HG02759 (cell line): ENCODE results near the gene DHH.

Source experiments
- ATAC-seq: cut with Tn5 transposase; IDR thresholded peaks from one replicate; pipeline ENCODE4 v1.9.1; 2021; ENCODE audit warnings: mild to moderate bottlenecking, moderate library complexity; ENCODE audit not compliant: unreplicated experiment

Gene DHH

DNA sequence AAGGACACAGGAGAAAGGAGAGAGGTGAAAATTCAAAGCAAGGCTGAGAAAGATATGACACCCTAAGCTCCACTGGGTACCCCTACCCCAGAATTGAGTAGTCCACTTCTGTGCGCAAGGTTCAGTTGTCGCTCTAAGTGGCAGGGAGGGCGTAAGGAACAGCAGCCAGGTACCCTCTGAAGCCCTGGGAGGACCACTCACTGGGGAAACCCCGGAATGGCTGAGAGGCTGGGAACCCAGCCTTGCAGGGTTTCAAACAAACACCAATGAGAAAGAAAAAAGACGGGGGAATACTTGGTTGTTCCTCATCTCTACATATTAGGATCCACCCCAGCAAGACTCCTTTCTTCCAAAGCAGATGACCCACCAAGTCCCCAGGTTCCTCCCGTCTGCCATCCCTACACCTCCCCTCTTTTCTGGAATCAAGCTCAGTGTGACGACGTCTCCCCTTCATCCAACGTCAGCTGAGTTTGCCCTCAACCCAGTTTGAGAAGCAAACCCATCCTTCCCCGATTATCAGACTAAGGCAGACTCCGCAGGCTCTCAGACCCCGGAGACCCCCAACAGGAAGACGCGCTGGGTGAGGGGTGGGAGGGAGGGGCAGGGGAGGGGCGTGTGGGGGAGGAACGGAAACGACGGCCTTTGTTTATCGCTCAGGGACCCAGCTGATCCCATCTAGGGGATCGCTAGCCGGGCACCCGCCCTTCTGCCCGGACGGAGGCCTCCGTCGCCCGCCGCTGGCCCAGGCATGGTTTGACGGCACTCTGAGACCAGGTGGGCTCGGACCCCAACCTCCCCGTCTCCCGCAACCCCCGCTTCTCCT lies 15.3 kb upstream of the DHH start:
- no peak for ATAC-seq

DNA sequence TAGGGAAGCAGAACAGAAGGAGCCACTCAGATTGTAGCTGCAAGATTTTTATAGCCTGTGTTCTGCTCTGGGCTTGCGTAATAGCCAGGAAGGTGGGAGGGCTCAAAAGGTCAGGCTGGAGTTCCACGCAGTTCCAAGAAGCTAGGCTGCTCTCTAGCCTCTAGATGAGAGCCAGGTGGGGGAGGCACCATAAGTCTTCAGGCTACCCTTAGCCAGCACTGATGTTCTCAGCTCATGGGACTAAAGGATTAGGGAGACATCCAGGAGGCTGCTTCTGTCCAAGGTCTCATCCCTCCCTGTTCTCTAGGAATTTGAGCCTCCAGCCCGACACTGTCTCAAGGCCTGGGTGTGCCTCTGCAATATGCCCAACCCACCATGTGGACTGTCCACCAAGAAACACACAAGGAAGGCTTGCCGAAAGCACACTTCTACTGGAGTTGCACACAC lies 14.4 kb upstream of the DHH start:
- ATAC-seq, result no peak

DNA sequence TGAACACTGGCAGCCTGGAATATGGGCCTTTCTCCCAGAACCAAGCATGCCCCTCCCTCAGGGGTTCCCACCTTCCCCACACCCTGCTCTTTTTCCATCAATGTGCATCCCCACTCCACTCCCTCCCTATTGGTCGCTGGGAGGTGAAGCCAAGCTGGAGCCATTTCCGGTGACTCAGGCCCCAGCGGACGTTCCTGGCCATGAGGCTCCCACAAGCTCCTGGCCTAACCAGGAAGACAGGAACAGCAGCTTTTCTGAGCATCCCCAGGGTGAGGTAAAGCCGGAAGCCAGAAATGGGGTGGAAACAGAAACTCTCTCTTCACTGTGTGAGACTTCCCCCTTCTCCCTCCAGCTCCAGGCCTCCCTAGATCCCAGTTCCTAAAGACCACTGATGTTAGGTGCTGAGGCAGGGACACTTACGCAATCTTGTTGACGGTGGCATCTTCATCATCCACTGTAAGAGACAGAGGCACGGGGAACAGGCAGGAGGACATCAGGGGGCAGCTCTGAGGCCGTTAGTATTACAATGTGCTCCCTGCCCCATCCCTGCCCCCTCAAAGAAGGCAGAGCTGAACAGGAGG lies 11.0 kb upstream of the DHH start:
- ATAC-seq, result no peak

DNA sequence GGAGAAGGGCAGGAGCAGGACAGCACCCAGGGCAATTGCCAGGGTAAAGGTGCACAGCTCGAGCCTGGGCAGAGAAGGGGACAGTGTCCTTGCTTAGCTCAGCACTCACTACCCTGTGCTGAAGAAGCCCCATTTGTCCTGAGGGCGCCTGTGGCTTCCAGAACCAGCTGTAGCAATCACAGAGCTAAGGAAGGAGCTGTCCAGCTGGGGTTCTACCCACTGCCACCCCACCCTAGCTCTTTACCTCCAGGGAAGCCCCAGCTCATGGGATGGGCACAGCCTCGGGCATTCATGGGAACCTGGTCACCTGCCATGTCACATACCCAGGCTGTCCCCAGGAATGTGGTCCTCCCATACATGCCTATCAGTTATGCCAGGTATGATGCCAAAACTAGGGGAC lies 10.2 kb upstream of the DHH start:
- no peak for ATAC-seq

DNA sequence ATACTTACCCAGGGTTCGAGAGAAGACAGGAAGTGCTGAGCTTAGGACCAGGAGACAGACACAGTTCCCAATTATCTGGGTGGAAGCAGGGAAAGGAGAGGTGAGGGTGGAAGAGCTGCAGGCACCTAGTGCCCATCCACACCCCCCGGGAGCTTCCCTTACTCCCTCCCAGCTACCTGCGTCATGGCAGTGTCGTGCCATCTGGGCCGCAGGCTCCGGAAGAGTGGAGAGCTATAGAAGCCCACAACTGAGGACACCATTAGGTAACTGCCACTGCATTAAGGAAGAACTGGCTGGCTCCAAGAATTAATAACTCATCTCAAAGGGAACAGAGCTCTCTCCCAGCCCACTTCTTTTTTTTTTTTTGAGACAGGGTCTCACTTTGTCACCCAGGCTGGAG lies 5.8 kb upstream of the DHH start:
- ATAC-seq, result no peak

DNA sequence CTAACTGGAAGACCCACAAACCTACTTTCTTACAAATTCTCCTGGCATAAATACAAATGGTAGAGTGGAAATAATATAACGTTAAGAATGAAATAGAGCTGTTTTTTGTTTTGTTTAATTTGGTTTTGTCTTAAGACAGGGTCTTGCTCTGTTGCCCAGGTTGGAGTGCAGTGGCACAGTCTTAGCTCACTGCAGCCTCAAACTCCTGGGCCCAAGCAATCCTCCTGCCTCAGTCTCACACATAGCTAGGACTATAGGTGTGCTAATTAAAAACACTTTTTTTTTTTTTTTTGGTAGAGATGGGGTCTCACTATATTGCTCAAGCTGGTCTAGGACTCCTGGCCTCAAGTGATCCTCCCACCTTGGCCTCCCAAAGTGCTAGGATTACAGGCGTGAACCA lies 4.1 kb upstream of the DHH start:
- no peak for ATAC-seq

DNA sequence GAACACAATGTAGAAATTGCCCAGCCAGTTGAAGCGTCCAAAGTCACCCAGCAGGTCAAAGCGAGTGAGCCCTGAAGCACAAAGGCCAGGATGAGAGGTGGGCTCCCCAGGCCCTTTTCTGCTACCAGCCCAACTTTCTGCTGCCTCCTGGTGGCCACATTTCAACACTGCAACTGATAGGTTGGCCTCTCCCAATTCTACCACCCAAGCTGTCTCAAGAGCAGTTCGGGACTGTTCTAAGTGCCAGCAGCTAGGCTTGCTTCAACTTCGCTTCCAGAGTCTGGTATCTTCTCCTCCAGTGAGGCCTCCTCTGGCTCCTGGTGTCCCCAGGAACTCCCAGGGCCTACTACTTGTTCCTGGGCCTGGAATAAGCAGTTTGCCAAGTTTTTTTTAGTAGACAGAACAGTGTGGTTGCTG lies 3.4 kb upstream of the DHH start:
- ATAC-seq, result no peak

DNA sequence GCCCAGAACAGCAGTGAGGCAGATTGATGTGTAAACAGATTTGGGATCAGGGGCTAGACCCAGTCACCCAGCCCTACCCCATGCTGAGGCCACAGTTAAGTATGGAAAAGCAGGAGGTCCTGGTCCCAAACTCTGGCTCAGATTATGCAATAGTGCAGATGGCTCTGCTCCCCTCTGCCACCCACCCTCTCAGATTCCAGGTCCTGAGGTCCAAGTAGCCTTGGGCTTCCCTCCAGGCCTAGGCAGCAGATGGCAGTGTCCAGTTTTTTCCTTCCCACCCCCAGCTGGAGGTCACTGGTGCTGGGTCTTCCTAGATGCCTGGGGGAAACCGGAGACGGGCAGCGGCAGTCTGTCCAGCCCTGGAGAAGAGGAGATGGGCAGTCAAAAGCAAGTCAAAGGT lies 2.8 kb upstream of the DHH start:
- ATAC-seq, result no peak

DNA sequence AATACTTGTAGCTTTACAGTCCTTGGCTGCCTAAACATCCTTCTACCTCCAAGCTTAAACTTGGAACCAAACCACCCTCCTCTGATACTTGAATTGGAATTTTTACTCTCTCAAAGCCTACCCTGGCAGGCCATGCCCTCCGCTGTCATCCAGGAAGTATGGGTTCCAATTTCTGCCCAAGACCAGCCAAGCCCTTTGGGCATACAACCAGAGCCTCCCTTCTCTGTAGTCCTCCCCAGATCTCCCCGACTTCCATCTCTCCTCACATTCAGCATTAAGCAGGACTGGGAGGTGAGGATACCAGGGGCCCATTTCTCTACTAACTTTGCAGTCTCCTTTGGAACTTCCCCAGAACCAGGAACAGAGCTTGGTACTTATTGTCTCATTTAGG lies 369 bp upstream of the DHH start:
- ATAC-seq, result no peak

DNA sequence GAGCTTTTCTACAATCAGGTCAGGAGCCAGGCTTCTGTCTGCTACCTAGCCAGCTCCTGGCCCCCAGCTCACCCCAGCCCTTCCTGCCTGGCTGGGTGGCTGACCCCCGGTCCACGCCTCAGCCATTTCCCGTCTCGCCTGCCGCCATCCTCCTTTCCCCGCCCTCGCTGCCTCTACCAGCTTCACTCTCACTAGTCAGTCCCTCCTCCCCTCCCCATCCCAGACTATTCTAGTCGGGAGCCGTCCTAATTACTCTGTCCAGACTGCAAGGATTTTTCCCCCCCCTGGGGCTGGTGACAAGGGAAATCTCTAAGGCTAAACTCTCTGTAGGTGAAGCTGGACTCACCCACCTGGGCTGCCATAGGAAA lies 825 bp downstream of the DHH start:
- ATAC-seq, result no peak

DNA sequence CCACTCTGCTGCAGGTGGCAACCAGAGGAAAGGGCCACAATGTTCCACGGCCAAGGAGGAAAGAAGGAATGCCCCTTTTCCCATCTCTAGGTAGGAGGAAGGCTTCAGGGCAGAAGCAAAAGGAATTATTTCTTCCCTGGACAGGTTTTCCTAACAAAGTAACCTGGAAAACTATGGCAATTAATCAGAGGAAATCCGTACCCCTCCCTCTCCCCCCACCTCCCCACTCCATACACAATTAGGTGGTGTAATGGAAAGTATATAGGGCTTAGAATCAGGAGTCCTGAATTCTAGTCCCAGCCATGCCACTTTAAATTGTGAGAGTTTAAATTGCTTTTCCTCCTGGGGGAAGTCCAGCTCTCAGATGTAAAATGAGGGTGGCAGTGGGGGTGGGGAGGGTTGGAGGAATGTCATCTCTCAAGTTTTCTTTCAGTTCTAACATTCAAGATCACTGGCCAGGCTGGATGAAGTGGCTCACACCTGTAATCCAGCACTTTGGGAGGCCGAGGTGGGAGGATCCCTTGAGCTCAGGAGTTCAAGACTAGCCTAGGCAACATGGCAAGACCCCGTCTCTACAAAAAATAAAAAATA lies 1.7 kb downstream of the DHH start:
- ATAC-seq, result no peak

DNA sequence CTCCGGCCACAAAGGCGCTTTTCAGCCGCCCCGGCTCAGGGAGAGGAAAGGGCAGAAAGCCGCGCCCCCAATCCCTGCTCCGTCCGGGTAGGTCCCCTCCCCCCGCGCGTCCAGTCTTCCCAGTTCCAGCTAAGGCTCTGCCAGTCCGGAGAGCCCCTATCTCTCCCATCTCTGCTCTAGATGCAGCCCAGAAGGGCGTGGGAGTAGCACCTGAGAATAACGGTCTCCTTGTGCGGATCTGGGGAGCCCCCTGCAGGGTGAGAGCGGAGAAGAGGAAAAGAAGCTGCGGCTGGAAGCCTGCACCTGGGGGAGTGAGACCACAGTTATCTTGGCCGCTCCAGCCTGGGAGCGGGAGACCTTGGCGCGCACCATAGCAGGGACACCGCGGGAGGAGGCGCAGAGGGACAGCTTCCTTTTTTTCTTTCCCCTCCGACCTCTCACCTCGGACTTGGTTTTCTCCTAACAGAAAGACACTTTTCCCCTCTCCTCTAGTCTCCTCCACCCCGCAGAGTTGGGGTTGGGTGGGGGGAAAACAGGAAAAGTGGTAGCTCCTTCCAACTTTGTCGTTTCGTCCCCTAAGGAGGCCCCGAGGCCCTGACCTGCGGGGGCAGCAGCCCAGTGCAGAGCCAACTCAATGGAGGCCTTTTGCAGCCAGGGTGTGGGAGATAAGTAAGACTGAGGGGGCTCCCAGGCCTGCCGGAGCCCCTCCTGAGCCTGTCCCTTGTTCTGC lies 2.4 kb downstream of the DHH start:
- ATAC-seq, result no peak

DNA sequence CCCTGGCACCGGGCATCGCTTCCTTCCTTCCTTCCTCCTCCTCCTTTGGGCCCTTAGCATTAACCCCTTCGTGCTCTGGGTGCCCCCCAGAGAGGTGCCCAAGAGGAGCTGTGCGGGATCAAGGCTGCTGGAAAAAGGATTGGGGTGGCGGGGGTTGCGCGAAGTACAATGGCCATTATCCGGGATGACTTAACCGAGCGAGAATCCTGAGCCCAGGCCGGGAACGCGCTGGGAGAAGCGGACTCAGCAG lies 2.8 kb downstream of the DHH start:
- ATAC-seq, result no peak

DNA sequence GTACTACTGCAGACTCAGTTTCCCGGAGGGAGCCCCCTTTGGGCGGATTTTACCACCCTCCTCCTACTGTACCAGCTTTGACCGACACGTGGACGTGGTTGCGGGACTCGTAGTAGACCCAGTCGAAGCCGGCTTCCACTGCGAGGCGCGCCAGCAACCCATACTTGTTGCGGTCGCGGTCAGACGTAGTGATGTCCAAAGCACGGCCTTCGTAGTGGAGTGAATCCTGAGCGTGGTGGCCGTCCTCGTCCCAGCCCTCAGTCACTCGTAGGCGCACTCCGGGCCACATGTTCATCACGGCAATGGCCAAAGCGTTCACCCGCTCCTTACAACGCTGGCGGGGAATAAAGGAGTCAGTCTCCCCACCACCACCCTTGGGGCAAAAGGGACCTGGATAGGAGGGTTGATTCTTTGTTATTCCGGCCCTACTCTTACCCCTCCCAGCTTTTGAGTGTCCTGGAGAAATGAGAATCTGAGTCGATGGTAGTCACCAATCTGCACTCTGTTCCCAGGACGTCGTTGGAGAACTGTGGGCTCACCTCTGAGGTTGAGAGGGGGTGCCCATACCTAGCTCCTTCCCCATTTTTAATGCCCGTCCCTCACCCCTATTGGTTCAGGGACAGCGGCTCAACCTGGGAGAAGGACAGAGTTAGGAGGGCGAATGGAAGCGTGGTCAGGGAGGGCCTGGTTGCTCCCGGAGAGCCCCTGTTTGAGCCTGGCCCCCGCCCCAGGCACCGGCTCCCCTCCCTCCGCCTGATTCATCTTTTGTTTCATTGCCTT lies 3.4 kb downstream of the DHH start:
- ATAC-seq, result no peak

DNA sequence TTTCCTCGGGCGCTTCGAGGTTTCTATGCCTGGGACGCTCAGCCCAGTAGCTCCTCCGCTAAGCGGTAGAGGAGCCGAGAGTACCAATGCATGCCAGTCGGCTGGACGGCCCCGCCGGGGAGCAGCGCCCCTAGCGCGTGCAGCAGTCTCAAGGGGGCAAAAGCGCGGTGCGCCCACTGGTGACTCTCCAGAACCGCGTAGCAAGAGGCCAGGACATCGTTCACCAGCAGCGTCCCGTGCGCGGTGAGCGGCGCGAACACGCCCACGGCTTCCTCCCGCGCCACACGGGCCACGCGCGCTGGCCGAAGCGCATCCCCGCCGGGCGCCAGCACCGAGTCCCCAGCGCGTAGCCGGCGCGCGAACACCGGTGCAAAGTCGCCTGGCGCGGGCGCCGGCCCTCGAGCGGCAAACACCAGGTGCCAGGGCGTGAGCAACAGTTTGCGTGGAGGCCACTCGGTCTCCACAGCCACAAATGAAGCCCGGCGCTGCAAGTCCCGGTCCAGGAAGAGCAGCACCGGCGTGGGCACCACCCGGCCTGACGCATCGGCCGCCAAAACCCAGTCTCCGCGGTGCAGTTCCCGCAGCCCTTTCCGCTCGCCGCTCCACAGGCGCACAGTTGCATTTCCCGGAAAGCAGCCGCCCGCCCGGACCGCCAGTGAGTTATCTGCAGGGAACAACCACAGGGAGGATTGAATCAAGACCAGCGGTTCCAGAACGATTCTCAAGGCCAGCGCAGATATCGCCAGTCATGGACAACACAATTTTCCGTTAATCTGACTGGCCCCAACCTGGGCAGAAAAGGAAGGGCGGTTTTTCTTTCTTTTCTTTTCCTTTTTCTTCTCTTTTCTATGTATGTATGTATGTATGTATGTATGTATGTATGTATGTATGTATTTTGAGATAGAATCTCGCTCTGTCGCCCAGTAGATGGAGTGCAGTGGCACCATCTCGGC lies 4.5 kb downstream of the DHH start:
- ATAC-seq, result no peak

DNA sequence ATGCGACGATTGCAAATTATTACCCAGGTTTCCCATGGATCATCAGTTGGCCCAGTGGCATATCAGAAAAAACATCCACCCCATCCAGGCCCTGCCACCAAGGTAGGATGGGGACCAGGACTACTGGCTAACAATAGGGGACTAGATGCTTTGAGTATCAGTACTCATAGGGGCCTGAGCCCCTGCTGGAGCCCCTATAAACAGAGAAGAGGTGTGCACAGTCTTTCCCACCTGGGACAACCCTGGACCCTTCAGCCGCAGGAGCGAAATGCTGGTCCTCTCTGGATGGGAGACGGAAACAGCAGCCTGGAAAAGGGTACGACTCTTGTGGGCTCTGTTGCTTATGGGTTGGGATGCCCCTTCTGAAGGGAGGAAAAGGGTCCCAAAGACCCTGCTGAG lies 5.7 kb downstream of the DHH start:
- ATAC-seq, result no peak

DNA sequence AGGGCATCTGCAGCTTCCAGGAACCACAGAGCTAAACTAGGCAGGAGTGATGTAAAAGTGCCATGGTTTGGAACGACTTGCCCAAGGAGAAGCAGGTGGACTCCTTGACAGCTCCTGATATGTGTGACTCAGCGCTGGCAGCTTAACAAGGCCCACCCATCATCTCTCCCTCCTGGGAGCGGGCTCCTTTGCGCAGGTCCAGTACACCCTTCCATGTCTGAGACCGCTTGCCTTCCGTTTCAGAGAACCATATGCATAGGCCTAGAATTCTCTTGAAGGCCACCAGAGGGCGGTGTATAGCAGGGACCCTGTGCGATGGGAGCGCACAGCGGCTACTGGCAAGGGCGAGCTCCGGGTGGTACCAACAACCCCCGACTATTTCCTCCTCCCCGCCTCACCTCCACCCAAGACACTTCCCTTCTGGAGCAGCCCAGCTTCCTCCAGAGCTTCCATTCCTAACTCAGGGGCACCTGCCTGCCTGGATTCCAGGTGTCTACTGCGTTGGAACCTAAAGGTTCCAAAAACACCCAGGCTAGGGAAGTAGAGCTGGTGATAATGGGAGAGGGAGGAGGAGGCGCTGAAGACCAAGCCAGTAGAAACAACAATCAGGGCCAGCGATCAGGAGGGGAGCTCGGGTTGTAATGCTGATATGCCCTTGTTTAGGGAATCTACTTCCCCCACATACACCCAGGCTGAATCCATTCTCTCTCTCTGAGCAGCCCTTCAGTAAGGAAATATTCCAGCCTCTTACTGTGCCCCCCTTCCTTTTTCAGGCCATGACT lies 6.3 kb downstream of the DHH start:
- ATAC-seq, result peak; percentile 84

DNA sequence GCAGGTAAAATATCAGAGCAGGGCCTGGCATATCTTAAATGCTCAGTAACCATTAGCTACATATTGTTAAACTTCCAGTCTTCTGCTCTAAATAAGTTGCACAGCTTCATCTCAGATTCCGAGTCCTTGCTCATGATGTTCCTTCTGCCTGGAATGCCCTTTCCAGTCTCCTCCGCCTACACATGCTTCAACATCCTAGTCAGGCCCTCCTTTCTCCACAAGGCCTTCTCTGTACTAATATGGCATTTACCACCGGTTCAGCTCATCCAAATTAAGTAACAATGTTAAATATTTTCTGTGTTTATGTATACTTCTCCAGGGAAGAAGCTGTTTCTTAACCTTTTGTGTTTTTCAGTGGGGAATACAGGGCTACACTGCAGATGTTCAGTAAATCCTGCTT lies 8.5 kb downstream of the DHH start:
- ATAC-seq, result no peak

DNA sequence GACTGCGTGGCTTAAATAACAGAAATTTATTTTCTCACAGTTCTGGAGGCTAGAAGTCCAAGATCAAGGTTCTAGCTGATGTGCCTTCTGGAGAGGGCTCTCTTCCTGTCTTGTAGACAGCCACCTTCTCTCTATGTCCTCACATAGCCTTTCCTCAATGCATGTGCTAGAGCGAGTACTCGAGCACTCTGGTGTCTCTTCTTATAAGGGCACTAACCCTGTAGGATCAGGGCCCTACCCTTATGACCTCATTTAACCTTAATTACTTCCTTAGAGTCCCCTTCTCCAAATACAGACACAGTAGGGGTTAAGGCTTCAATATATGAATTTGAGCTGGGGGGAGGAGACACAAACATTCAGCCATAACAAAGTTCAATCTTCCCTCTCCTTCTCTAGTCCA lies 10.2 kb downstream of the DHH start:
- ATAC-seq, result no peak
